ENCODE data around the gene SHF.

GRCh38 chr15:45225506-45226273 lies 37.9 kb upstream of the SHF start:
- TF ChIP-seq EZH2 (IDR thresholded peaks at IDR 0.05; ENCODE audit: low read length) = no peak
- no peak for TF ChIP-seq CTCF (optimal IDR thresholded peaks at IDR 0.05 in 1 of 3, IDR thresholded peaks at IDR 0.05 in 1 of 3, conservative IDR thresholded peaks at IDR 0.05 in 1 of 3; ENCODE audit: extremely low read depth in 1 of 3, insufficient read depth in 2 of 3, low read length in 3 of 3)

All from keratinocyte (primary cell).